HEK293 (cell line): Measurements from ENCODE around the gene NT5C2.

Experiments used
- CTCF ChIP-seq: fragments of 450-650 bp; formaldehyde crosslinking; IDR thresholded peaks from 2 replicates; pipeline ENCODE4 v1.5.1; 2016; ENCODE audit warnings: missing biosample characterization, missing genetic modification characterization
- GLIS1 ChIP-seq: fragments of 450-650 bp; formaldehyde crosslinking; IDR thresholded peaks from 2 replicates; pipeline ENCODE4 v1.5.1; 2016; ENCODE audit warnings: missing biosample characterization, missing genetic modification characterization
- KLF7 ChIP-seq: fragments of 450-650 bp; formaldehyde crosslinking; IDR thresholded peaks from 2 replicates; pipeline ENCODE4 v1.5.1; 2016; ENCODE audit warnings: missing biosample characterization, missing genetic modification characterization, borderline replicate concordance
- PRDM1 ChIP-seq: fragments of 450-650 bp; formaldehyde crosslinking; IDR thresholded peaks from 2 replicates; pipeline ENCODE4; 2016; ENCODE audit warnings: missing biosample characterization, missing genetic modification characterization
- REST ChIP-seq: fragments of 450-650 bp; formaldehyde crosslinking; IDR thresholded peaks from 2 replicates; pipeline ENCODE4 v1.5.1; 2016; ENCODE audit warnings: missing biosample characterization, missing genetic modification characterization
- TRIM28 ChIP-seq: IDR thresholded peaks from 2 replicates; pipeline ENCODE4 v1.6.1; 2011; ENCODE audit warnings: low read length, control low read depth, borderline replicate concordance
- ZNF133 ChIP-seq: fragments of 450-650 bp; formaldehyde crosslinking; IDR thresholded peaks from 2 replicates; pipeline ENCODE4 v1.5.1; 2016; ENCODE audit warnings: missing biosample characterization, missing genetic modification characterization
- ZNF2 ChIP-seq: fragments of 450-650 bp; formaldehyde crosslinking; IDR thresholded peaks from 2 replicates; pipeline ENCODE4 v1.5.1; 2016; ENCODE audit warnings: missing biosample characterization, missing genetic modification characterization
- ZNF214 ChIP-seq: fragments of 450-650 bp; formaldehyde crosslinking; IDR thresholded peaks from 2 replicates; pipeline ENCODE4 v1.5.1; 2017; ENCODE audit warnings: missing biosample characterization, mild to moderate bottlenecking, missing genetic modification characterization, borderline replicate concordance
- ZNF518A ChIP-seq: fragments of 450-650 bp; formaldehyde crosslinking; conservative IDR thresholded peaks from 2 replicates; pipeline ENCODE4 v1.5.1; 2016; ENCODE audit warnings: low read depth, missing biosample characterization, missing genetic modification characterization
- ZNF558 ChIP-seq: fragments of 450-650 bp; formaldehyde crosslinking; IDR thresholded peaks from 2 replicates; pipeline ENCODE4 v1.5.1; 2016; ENCODE audit warnings: missing biosample characterization, missing genetic modification characterization

- TF ChIP-seq ZNF558 (no peak), ZNF518A (tag by site-specific recombination) (no peak), CTCF (tag by site-specific recombination) (no peak), ZNF2 (tag by site-specific recombination) (no peak), PRDM1 (no peak), GLIS1 (tag by site-specific recombination) (peak; percentile 28), ZNF133 (tag by site-specific recombination) (no peak), REST (tag by site-specific recombination) (no peak), ZNF214 (tag by site-specific recombination) (no peak), TRIM28 (no peak), KLF7 (tag by site-specific recombination) (no peak)
Observed at GRCh38 chr10:103153302-103154197, 39.5 kb downstream of the NT5C2 start.
